Adipocyte (in vitro differentiated cells): Measurements from ENCODE around the gene FBLIM1.

ENCODE experiments used
- DNase-seq: peaks from one replicate; pipeline ENCODE4 v3.0.0-alpha.2; 2015; ENCODE audit warnings: low read depth
- H3K27me3 ChIP-seq: replicated peaks from 2 replicates; pipeline ENCODE4 v1.7.0; 2013; ENCODE audit warnings: mild to moderate bottlenecking, low read length, moderate library complexity; ENCODE audit not compliant: control insufficient read depth, insufficient read depth
- H3K36me3 ChIP-seq: 2 replicates; pipeline ENCODE4 v1.7.0; 2013; ENCODE audit warnings: low read length, mild to moderate bottlenecking, moderate library complexity; ENCODE audit not compliant: control insufficient read depth, insufficient read depth, severe bottlenecking
- H3K4me1 ChIP-seq: 2 replicates; pipeline ENCODE4 v1.7.0; 2013; ENCODE audit warnings: mild to moderate bottlenecking, low read length, moderate library complexity; ENCODE audit not compliant: control insufficient read depth, insufficient read depth
- H3K4me3 ChIP-seq: 2 replicates; pipeline ENCODE4 v1.7.0; 2013; ENCODE audit warnings: mild to moderate bottlenecking, low read length, moderate library complexity
- H3K9ac ChIP-seq: 2 replicates; pipeline ENCODE4 v1.7.0; 2013; ENCODE audit warnings: mild to moderate bottlenecking, low read length, moderate library complexity
- H3K9me3 ChIP-seq: 2 replicates; pipeline ENCODE4 v1.7.0; 2013; ENCODE audit warnings: mild to moderate bottlenecking, low read length, moderate library complexity; ENCODE audit not compliant: control insufficient read depth

The FBLIM1 gene

GRCh38 chr1:15732686-15733081, 25.9 kb upstream of the FBLIM1 start:
- Histone ChIP-seq H3K9ac (no peak overlapping the region), H3K4me3 (no peak overlapping the region), H3K9me3 (no peaks in the 10 kb centered on the region), H3K27me3 (no peaks in the 10 kb centered on the region), H3K36me3 (peaks cover 70% of the 10 kb centered on the region), H3K4me1 (peaks cover 17% of the 10 kb centered on the region)
- no peak for DNase-seq

GRCh38 chr1:15733218-15733725, 25.3 kb upstream of the FBLIM1 start:
- Histone ChIP-seq H3K4me1 (peaks cover 17% of the 10 kb centered on the region), H3K36me3 (peaks cover 65% of the 10 kb centered on the region), H3K9me3 (no peaks in the 10 kb centered on the region), H3K9ac (no peak overlapping the region), H3K4me3 (no peak overlapping the region), H3K27me3 (no peaks in the 10 kb centered on the region)
- no peak for DNase-seq

- H3K27me3 ChIP-seq: no peaks in the 10 kb centered on the region
- H3K4me1 ChIP-seq: peaks cover 17% of the 10 kb centered on the region
- peaks cover 60% of the 10 kb centered on the region for H3K36me3 ChIP-seq
- H3K4me3 ChIP-seq: no peak overlapping the region
- H3K9me3 ChIP-seq: no peaks in the 10 kb centered on the region
- H3K9ac ChIP-seq: no peak overlapping the region
- no peak for DNase-seq
Observed at GRCh38 chr1:15733726-15734226, 24.8 kb upstream of the FBLIM1 start.

DNA sequence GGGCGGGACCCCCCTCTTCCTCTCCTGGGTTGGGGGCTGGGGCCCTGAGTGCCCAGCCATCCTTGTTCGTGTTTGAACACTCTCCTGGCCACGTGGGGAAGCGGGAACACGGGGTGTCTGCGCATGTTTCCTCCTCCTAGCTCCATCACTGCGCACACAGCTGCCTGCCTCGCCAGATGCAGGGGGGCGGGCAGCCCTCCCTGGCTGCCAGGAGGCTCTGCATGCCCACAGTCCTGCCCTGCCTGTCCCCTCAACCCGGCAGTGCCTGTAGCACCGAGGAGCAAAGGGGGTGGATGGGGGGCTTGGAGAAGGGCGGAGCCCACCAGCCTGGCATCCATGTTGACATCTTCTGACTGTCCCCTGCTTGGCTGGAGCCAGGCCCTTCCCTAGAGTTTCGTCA, 24.3 kb upstream of the FBLIM1 start:
- Histone ChIP-seq H3K4me3 (no peak overlapping the region), H3K9me3 (no peaks in the 10 kb centered on the region), H3K4me1 (peaks cover 17% of the 10 kb centered on the region), H3K9ac (no peak overlapping the region), H3K36me3 (peaks cover 54% of the 10 kb centered on the region), H3K27me3 (no peaks in the 10 kb centered on the region)
- no peak for DNase-seq

DNA sequence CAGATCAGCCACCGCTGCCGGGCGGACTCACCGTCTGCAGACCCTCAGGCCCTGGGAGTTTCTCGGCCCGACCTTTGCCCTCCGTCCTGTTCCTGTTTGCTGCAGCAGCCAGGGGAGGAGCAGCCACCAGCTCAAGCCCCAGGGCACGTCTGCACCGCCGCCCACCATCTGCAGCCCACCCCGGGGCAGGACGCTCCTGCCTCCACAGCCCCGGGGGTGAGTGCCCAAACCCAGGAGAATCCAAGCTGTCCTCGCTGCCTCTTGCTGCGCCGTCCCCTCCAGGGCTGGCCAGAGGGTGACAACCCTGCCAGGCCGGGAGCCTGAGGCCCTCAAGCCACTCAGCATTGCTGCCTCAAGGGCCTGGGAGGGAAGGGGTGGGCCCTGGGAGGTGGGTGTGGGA, 23.7 kb upstream of the FBLIM1 start:
- Histone ChIP-seq H3K4me3 (no peak overlapping the region), H3K27me3 (no peaks in the 10 kb centered on the region), H3K4me1 (peaks cover 17% of the 10 kb centered on the region), H3K36me3 (peaks cover 49% of the 10 kb centered on the region), H3K9ac (no peak overlapping the region), H3K9me3 (no peaks in the 10 kb centered on the region)
- no peak for DNase-seq

DNA sequence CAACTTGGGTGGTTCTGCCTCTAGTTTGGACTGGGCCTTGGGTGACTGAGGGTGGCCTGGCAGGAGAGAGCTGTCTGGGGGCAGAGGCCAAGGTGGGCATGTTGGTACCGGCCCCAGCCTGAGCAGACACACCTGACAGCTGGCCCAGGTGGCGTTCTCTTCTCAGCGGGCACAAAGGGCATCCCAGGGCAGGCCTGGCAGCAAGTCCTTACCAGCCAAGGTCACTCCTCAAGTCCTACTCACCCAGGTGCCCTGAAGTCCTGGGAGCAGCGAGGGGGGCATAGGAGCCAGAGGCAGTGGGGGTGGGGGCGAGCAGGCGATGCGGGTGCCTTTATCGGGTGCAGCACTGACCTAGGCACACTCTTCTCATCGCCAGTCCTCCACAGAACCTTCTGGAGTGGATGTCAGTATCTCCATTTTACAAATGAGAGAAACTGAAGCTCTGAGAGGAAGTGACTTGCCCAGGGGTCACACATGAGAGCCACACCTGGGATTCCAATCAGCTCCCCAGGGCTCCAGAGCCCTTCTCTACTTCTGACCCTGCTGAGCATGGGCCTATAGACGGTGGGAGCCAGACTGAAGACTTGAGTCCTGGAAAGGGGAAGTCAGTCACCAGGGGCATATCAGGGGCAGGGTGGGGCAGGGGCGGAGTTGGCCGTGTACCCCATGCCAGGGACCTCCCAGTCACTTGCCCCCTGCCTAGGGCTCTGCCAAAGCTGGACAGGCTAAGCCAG, 23.1 kb upstream of the FBLIM1 start:
- DNase-seq: no peak
- Histone ChIP-seq H3K9me3 (no peaks in the 10 kb centered on the region), H3K4me3 (no peak overlapping the region), H3K9ac (no peak overlapping the region), H3K36me3 (peaks cover 47% of the 10 kb centered on the region), H3K4me1 (peaks cover 17% of the 10 kb centered on the region), H3K27me3 (no peaks in the 10 kb centered on the region)

GRCh38 chr1:15736038-15736891, 22.3 kb upstream of the FBLIM1 start, which contains the start of gene SLC25A34:
SLC25A34 (plus strand) TSS chr1:15736258; CDS start chr1:15736486, 228 bp downstream.
- Histone ChIP-seq H3K4me3 (no peak within 1 kb of the TSS), H3K4me1 (peaks cover 17% of the 10 kb centered on the region), H3K27me3 (no peaks in the 10 kb centered on the region), H3K9me3 (no peaks in the 10 kb centered on the region), H3K36me3 (peaks cover 39% of the 10 kb centered on the region), H3K9ac (no peak within 1 kb of the TSS)
- no peak for DNase-seq

DNA sequence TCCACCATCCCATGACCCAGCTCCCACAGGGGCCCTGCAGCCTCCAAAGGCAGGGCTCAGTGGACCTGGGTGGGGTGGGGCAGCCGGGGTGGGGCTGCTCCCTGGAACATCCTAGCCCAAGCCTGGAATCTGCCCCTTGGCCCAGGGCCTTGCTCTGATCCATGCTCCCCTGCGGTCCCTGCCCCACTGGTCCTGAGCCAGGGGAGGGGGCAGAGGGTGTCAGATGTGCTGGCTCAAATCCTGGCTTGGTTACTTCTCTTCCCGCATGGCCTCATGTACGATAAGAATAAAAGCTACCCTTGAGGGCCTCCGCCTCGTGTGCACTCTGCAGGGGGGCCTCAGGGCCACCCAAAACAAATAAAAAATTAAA, 21.7 kb upstream of the FBLIM1 start:
- no peak overlapping the region for H3K9ac ChIP-seq
- peaks cover 17% of the 10 kb centered on the region for H3K4me1 ChIP-seq
- H3K4me3 ChIP-seq: no peak overlapping the region

GRCh38 chr1:15737324-15738319, 21.0 kb upstream of the FBLIM1 start:
- peaks cover 17% of the 10 kb centered on the region for H3K4me1 ChIP-seq
- no peaks in the 10 kb centered on the region for H3K27me3 ChIP-seq
- no peaks in the 10 kb centered on the region for H3K9me3 ChIP-seq
- H3K36me3 ChIP-seq: peaks cover 25% of the 10 kb centered on the region
- DNase-seq: no peak
- no peak overlapping the region for H3K9ac ChIP-seq
- no peak overlapping the region for H3K4me3 ChIP-seq

More for the DNA sequence above, 21.7 kb upstream of the FBLIM1 start:
- Histone ChIP-seq H3K9me3 (no peaks in the 10 kb centered on the region), H3K27me3 (no peaks in the 10 kb centered on the region), H3K36me3 (peaks cover 33% of the 10 kb centered on the region)
- DNase-seq: no peak

GRCh38 chr1:15738416-15739113, 20.0 kb upstream of the FBLIM1 start:
- H3K4me1 ChIP-seq: peaks cover 17% of the 10 kb centered on the region

More at GRCh38 chr1:15738416-15739113, 20.0 kb upstream of the FBLIM1 start:
- peaks cover 16% of the 10 kb centered on the region for H3K36me3 ChIP-seq
- H3K9ac ChIP-seq: no peak overlapping the region
- no peaks in the 10 kb centered on the region for H3K9me3 ChIP-seq
- H3K27me3 ChIP-seq: no peaks in the 10 kb centered on the region
- no peak overlapping the region for H3K4me3 ChIP-seq
- DNase-seq: no peak
